Activated naive CD4-positive, alpha-beta T cell treated with anti-CD3 and anti-CD28 coated beads, Interleukin-2, amount 50 U/mL, for 16 hours (primary cell): ENCODE measurements around the gene ADORA1.
A peak's percentile ranks its signal among the peaks of the same experiment; 100 is the strongest.

ENCODE experiments used
- DNase-seq: peaks from one replicate; pipeline ENCODE4 v3.0.0-alpha.2; 2020

Gene ADORA1

GRCh38 chr1:203196371-203196770, 68.8 kb downstream of the ADORA1 start:
- no peak for DNase-seq

- DNase-seq: no peak
These were observed 70.1 kb downstream of the ADORA1 start for GRCh38 chr1:203197625-203198024.

GRCh38 chr1:203199002-203199401, 71.5 kb downstream of the ADORA1 start:
- DNase-seq: no peak

- DNase-seq: no peak
These were observed 71.9 kb downstream of the ADORA1 start for GRCh38 chr1:203199481-203199815.

GRCh38 chr1:203199816-203200571, 72.5 kb downstream of the ADORA1 start:
- DNase-seq: no peak

GRCh38 chr1:203200916-203201315, 73.4 kb downstream of the ADORA1 start:
- no peak for DNase-seq

GRCh38 chr1:203201516-203202205, 74.1 kb downstream of the ADORA1 start:
- no peak for DNase-seq

- no peak for DNase-seq
These were observed 75.1 kb downstream of the ADORA1 start for GRCh38 chr1:203202431-203203245.

GRCh38 chr1:203204756-203205155, 77.2 kb downstream of the ADORA1 start:
- no peak for DNase-seq

- DNase-seq: no peak
These were observed 78.7 kb downstream of the ADORA1 start for GRCh38 chr1:203206129-203206687.

GRCh38 chr1:203207751-203208150, 80.2 kb downstream of the ADORA1 start:
- DNase-seq: no peak

- no peak for DNase-seq
These were observed 80.7 kb downstream of the ADORA1 start for GRCh38 chr1:203208181-203208580.

GRCh38 chr1:203210350-203210749, 82.8 kb downstream of the ADORA1 start:
- DNase-seq: no peak

- DNase-seq: no peak
These were observed 83.5 kb downstream of the ADORA1 start for GRCh38 chr1:203210988-203211387.

GRCh38 chr1:203211812-203212211, 84.3 kb downstream of the ADORA1 start:
- no peak for DNase-seq

GRCh38 chr1:203213126-203213525, 85.6 kb downstream of the ADORA1 start:
- DNase-seq: no peak

- DNase-seq: no peak
These were observed 87.3 kb downstream of the ADORA1 start for GRCh38 chr1:203214871-203215270.

- no peak for DNase-seq
These were observed 88.0 kb downstream of the ADORA1 start for GRCh38 chr1:203215573-203215972.

- DNase-seq: peak; percentile 40
These were observed 89.0 kb downstream of the ADORA1 start for GRCh38 chr1:203216274-203217138.
